DMS 273 treated with DMSO at 0.1 percent for 48 hours (cell line): ENCODE data around the gene TRPM2.
"Not testable (repeated sequence)": the region's sequence is repeated elsewhere in the genome, so short reads cannot be mapped to it uniquely, and the experiment has no call there.

Experiments
- DNase-seq: peaks from one replicate; lab custom pipeline; 2025; lab: John Stamatoyannopoulos, UW

TRPM2 gene

GRCh38 chr21:44354775-44355771, 1.7 kb downstream of the TRPM2 start:
- DNase-seq: no peak

DNA sequence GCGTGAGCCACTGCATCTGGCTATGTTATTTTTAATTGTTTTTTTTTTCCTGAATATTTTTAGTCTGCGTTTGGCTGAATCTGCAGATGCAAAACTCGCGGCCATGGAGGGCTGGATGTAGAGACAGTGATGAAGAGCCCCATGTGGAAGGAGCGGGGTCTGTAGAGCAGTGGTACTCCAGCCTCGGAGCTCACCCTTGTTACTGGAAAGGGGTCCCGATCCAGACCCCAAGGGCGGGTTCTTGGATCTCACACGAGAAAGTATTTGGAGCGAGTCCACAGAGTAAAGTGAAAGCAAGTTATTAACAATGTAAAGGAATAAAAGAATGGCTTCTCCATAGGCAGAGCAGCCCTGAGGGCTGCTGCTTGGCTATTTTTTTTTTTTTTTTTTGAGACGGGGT, 2.7 kb downstream of the TRPM2 start:
- DNase-seq: no peak

GRCh38 chr21:44356636-44357035, 3.2 kb downstream of the TRPM2 start:
- no peak for DNase-seq

GRCh38 chr21:44357064-44357837, 3.8 kb downstream of the TRPM2 start:
- DNase-seq: no peak

- DNase-seq: no peak
Measured at GRCh38 chr21:44359396-44359795, 6.0 kb downstream of the TRPM2 start.

- no peak for DNase-seq
Measured at GRCh38 chr21:44360159-44360558, 6.7 kb downstream of the TRPM2 start.

DNA sequence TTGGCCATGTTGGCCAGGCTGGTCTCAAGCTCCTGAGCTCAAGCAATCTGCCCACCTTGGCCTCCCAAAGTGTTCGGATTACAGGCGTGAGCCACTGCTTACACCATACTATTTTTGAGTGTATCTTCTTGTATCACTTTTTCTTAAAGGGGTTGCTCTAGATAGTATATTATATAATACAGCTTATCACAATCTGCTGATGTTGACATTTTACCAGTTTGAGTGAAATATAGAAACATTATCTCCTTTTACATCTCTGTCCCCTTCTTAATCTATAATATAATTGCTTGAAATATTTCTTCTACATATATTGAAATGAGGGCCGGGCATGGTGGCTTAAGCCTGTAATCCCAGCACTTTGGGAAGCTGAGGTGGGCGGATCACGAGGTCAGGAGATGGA, 8.5 kb downstream of the TRPM2 start:
- DNase-seq: not testable (repeated sequence)

- no peak for DNase-seq
Measured at GRCh38 chr21:44363278-44363677, 9.9 kb downstream of the TRPM2 start.

- DNase-seq: no peak
Measured at GRCh38 chr21:44364151-44365053, 11.0 kb downstream of the TRPM2 start.

- no peak for DNase-seq
Measured at GRCh38 chr21:44365251-44365966, 12.0 kb downstream of the TRPM2 start.

GRCh38 chr21:44365967-44366585, 12.7 kb downstream of the TRPM2 start:
- DNase-seq: no peak

GRCh38 chr21:44366586-44367211, 13.3 kb downstream of the TRPM2 start:
- no peak for DNase-seq

GRCh38 chr21:44368711-44369446, 15.5 kb downstream of the TRPM2 start:
- no peak for DNase-seq

DNA sequence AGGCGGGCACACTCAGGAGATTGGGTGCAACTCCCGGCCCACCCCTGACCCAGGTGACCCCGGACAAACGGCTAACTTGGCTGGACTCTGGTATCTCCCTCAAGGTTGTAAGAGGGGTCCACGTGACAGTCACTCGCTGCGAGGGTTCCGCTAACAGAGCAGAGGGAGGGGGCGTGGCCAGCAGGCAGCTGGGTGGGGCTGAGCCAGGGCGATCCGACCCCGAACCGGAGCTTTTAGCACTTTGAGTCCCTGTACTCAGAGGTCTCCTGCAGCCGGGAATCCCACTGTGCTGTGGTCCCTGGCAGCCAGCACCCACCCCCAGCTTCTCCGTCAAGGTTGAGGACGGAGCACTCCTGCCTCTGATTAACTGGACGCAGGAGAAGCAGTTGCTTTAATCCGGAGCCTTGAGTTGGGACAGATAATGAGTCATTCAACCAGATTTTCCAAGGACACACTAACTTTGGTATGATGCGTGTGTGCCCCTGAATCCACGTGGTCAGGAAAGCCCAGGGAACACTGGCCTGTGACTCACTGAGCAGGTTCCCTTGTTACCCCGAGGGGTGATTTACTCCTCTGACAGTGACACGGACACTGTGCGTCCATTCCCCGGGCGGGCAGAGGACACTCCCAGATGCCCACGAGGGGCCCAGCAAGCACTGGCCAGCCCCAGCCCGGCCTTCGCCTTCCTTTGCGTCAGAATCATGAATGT, 16.8 kb downstream of the TRPM2 start:
- no peak for DNase-seq

DNA sequence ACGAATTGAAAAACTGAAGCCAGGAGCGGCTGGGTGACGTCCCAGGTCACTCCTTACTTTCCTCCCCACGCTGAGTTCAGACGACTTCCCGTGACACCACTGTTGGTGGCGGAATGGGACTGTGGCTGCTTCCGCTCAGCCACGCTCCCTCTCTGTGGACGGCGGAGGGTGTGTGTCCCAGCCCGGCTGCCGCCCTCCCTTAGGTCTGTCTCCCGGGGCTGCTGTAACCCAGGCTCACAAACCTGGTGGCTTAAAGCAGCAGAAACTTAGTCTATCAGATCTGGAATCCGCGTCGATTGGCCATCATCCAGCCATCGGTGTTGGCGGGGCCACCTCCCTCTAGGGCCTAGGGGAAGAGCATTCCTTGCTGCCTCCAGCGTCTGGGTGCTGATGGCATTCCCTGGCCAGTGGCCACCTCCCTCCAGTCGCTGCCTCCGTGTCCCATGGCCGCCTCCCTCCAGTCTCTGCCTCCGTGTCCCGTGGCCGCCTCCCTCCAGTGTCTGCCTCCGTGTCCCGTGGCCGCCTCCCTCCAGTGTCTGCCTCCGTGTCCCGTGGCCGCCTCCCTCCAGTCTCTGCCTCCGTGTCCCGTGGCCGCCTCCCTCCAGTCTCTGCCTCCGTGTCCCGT, 17.5 kb downstream of the TRPM2 start:
- no peak for DNase-seq

DNA sequence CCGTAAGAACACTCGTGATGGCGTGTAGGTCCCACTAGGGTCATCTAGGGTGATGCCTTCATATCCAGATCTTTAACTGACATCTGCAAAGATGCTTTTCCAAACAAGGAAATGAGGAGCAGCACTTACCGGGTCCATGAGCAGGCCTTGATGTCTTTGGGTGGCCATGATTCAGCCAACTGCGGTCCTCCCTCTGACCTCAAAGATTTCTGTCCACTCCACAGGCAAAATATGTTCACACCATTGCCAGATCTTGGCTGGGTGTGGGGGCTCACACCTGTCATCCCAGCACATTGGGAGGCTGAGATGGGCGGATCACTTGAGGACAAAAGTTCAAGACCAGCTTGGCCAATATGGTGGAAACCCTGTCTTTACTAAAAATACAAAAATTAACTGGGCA, 18.2 kb downstream of the TRPM2 start:
- DNase-seq: no peak

DNA sequence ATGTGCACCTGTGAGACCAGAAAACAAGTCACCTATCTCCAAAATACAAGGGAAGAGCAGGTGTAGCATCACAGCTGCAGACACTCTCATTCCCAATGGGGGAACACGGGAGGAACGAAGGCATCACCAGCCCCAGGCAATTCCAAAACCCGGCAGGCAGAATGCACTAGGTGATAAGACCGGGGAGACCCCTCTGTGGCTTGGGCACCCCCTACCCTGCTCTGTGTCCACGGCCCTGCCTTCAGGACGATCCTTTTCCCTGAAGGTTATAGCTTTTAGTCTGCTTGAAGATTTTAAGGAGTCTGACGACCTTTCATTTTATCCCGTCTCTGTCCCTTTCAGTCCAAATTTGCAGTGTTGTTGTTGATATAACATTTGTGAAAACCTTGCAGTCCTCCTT, 19.2 kb downstream of the TRPM2 start:
- DNase-seq: no peak

DNA sequence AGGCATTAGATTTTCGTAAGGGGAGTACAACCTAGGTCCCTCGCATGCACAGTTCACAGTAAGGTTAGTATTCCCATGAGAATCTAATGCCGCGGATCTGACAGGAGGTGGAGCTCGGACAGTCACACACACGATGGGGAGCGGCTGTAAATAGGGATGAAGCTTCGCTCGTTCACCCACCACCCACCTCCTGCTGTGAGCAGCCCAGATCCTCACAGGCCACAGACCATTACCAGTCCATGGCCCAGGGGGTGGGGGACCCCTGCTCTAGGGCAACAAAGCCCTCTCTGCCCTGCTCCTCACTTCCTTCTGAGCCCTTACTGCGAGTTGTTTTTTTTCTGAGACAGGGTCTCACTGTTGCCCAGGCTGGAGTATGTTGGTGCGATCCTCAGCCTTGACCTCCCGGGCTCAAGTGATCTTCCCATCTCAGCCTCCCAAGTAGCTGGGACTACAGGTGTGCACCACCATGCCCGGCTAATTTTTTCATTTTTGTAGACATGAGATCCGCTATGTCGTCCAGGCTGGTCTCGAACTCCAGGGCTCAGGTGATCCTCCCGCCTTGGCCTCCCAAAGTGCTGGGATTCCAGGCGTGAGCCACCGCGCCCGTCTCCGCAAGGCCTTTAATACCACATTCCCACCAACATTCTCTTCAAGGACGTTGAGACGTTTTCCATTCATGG, 21.3 kb downstream of the TRPM2 start:
- no peak for DNase-seq
